Gastroesophageal sphincter (tissue), 4 donors: ENCODE data around the gene AKAP9. TPM values are rescaled to one million over a fixed set of nuclear protein-coding genes. Genes with fewer than 3 reads are reported as not detected.
"Not testable (repeated sequence)": the region's sequence is repeated elsewhere in the genome, so short reads cannot be mapped to it uniquely, and the experiment has no call there.

Experiments
- ATAC-seq: fragments of 150-250 bp; one replicate; pipeline ENCODE4 v1.9.1; 2016; ENCODE audit warnings: mild to moderate bottlenecking, moderate library complexity
- H3K27ac ChIP-seq, 4 donors: fragments of 200-600 bp; sonication (generic) in 3 of 4; 1 replicate in 3 of 4; 2 replicates in 1 of 4; pipeline ENCODE4 v1.5.1; 2016 to 2019
- H3K27me3 ChIP-seq: fragments of 200-600 bp; sonication (generic); one replicate; pipeline ENCODE4 v1.5.1; 2019
- H3K36me3 ChIP-seq, 2 donors: fragments of 200-600 bp; sonication (generic); one replicate each; pipeline ENCODE4 v1.5.1; 2019; ENCODE audit warnings: control low read depth in 1 of 2
- H3K4me1 ChIP-seq, 3 donors: fragments of 200-600 bp; sonication (generic); 1 replicate in 2 of 3; 2 replicates in 1 of 3; pipeline ENCODE4 v1.5.1; 2016 to 2019; ENCODE audit warnings: control low read depth in 2 of 3
- H3K4me3 ChIP-seq, 2 donors: fragments of 200-600 bp; sonication (generic); one replicate each; pipeline ENCODE4 v1.5.1; 2019; ENCODE audit warnings: mild to moderate bottlenecking in 1 of 2, moderate library complexity in 1 of 2
- H3K9me3 ChIP-seq, 3 donors: fragments of 200-600 bp; sonication (generic); one replicate each; pipeline ENCODE4 v1.5.1; 2017 to 2019; ENCODE audit warnings: control low read depth in 2 of 3
- EP300 ChIP-seq: sonication (generic); formaldehyde crosslinking; IDR thresholded peaks from one replicate; pipeline ENCODE4 v1.6.1; 2017; ENCODE audit warnings: antibody characterized with exemption, mild to moderate bottlenecking
- POLR2A ChIP-seq, 2 donors: fragments of 450-650 bp; IDR thresholded peaks; one replicate each; pipeline ENCODE4 v1.6.1; 2017; ENCODE audit warnings: antibody characterized with exemption in 2 of 2, mild to moderate bottlenecking in 2 of 2, moderate library complexity in 1 of 2
- POLR2AphosphoS5 ChIP-seq: sonication (generic); formaldehyde crosslinking; IDR thresholded peaks from one replicate; pipeline ENCODE4 v1.6.1; 2017; ENCODE audit warnings: antibody characterized with exemption
- WGBS, 2 donors: methylation state at CpG; one replicate each; pipeline ENCODE4 v1.1.5; 2018; ENCODE audit warnings: low coverage in 1 of 2; 5-methylcytosine and 5-hydroxymethylcytosine counted together
- total RNA-seq, 4 donors: library from RNA; depleted of rRNA; stranded (reverse); fragments of >200 nt; gene quantifications; one replicate each; pipeline ENCODE4 v1.1.0, GENCODE V29; 2016
- TF ChIP-seq, protein P1 (sequence below), 4 experiments: fragments of 200-600 bp in 2 of 4; fragments of 450-650 bp in 2 of 4; sonication (generic) in 1 of 4; IDR thresholded peaks; one replicate each; pipeline ENCODE4 v1.5.1; 2017 to 2019; ENCODE audit warnings: antibody characterized with exemption in 4 of 4, mild to moderate bottlenecking in 2 of 4, moderate library complexity in 2 of 4

AKAP9 gene
- total RNA-seq, 4 donors from 2014 or later = 38.5 to 99.0 (median 50.8) TPM

DNA sequence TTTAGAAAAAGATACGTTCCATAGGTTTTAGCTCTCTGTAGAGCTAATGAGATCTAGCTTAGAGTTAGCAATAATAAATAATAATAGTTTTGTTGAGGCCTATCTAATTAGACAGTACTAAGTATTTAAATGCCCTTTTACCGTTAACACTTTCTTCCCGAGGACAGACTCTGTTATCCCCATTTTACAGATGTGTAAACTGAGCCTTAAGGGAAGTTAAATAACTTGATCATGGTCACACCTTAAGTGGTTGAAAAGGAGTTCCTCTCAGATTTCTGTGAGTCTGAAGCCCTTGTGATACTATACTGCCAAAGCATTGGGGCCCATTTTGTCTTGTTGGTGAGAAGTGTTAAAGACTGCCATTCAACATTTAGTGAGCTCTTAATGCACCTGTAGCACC, 132.0 kb downstream of the AKAP9 start:
- Histone ChIP-seq H3K4me1 (no peaks in the 10 kb centered on the region), H3K4me3 (no peak overlapping the region), H3K27me3 (no peaks in the 10 kb centered on the region), H3K27ac (no peak overlapping the region), H3K36me3 (peaks cover 0 to 64% of the 10 kb centered on the region in 2 donors), H3K9me3 (no peaks in the 10 kb centered on the region)
- 100% methylated on average over 1 to 3 of the region's 3 CpGs for WGBS, 2 donors
- TF ChIP-seq, protein P1, sequence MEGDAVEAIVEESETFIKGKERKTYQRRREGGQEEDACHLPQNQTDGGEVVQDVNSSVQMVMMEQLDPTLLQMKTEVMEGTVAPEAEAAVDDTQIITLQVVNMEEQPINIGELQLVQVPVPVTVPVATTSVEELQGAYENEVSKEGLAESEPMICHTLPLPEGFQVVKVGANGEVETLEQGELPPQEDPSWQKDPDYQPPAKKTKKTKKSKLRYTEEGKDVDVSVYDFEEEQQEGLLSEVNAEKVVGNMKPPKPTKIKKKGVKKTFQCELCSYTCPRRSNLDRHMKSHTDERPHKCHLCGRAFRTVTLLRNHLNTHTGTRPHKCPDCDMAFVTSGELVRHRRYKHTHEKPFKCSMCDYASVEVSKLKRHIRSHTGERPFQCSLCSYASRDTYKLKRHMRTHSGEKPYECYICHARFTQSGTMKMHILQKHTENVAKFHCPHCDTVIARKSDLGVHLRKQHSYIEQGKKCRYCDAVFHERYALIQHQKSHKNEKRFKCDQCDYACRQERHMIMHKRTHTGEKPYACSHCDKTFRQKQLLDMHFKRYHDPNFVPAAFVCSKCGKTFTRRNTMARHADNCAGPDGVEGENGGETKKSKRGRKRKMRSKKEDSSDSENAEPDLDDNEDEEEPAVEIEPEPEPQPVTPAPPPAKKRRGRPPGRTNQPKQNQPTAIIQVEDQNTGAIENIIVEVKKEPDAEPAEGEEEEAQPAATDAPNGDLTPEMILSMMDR (IDR thresholded peaks at IDR 0.05) = no peak
- TF ChIP-seq POLR2A (IDR thresholded peaks at IDR 0.05) (no peak), EP300 (no peak), POLR2AphosphoS5 (no peak)
- ATAC-seq = no peak

- ATAC-seq = no peak
- Histone ChIP-seq H3K27ac (no peak overlapping the region), H3K4me3 (no peak overlapping the region), H3K36me3 (peaks cover 0 to 74% of the 10 kb centered on the region in 2 donors), H3K27me3 (no peaks in the 10 kb centered on the region), H3K4me1 (peaks cover 0 to 5% (median 0%) of the 10 kb centered on the region in 3 donors), H3K9me3 (no peaks in the 10 kb centered on the region)
- WGBS, 2 donors = 75 to 88% methylated on average over 4 of the region's 4 CpGs
- TF ChIP-seq POLR2A (IDR thresholded peaks at IDR 0.05) (no peak), POLR2AphosphoS5 (no peak), EP300 (no peak)
- TF ChIP-seq, protein P1 (IDR thresholded peaks at IDR 0.05) = no peak
Measured at GRCh38 chr7:92075455-92076158, 134.9 kb downstream of the AKAP9 start.

DNA sequence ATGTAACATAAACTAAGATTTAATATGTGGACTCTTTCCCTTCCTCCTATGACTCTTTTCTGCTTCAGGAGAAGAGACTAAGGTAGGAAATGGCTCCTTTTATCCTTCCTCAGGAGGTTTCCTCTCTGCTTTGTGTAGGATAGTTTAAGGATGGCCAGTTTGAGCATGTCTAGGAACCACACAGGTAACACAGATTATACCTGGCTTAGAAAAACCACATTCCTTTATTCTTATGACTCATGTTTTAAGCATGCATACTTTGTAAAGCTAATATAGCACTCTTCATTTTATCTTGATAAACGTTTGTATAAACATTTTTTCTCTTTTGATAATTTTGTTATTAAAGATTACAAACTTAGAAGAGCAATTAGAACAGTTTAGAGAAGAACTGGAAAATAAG, 135.8 kb downstream of the AKAP9 start:
- ATAC-seq = no peak
- no peak overlapping the region for H3K27ac ChIP-seq
- H3K4me1 ChIP-seq = peaks cover 0 to 5% (median 0%) of the 10 kb centered on the region in 3 donors
- H3K27me3 ChIP-seq = no peaks in the 10 kb centered on the region
- WGBS, 2 donors = 29 to 50% methylated on average over 1 of the region's 1 CpG
- H3K36me3 ChIP-seq = peaks cover 0 to 76% of the 10 kb centered on the region in 2 donors
- no peak for TF ChIP-seq POLR2A (IDR thresholded peaks at IDR 0.05)
- no peak for TF ChIP-seq EP300
- TF ChIP-seq, protein P1 (IDR thresholded peaks at IDR 0.05) = no peak
- TF ChIP-seq POLR2AphosphoS5 = no peak
- no peak overlapping the region for H3K4me3 ChIP-seq
- no peaks in the 10 kb centered on the region for H3K9me3 ChIP-seq

GRCh38 chr7:92083922-92084321, 143.3 kb downstream of the AKAP9 start:
- peaks cover 17 to 97% of the 10 kb centered on the region in 2 donors for H3K36me3 ChIP-seq
- H3K4me1 ChIP-seq = not testable (repeated sequence)
- WGBS, 2 donors = 98 to 99% methylated on average over 4 to 6 of the region's 6 CpGs

DNA sequence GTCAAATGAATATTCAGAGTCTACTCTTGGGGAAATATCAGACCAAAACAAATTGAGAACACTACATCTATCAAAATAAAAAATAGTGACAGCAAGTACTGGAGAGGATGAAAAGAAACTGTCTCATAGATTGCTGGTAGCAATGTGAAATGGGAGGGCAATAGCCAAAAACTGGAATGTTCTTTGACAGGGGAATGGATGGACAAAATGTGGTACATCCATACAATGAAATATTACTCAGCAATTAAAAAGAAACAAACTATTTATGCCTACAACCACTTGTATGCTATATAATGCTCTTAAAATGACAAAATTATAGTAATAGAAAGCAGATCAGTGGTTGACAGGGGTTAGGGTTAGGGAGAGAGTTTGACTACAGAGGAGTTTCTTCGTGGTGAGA, 147.6 kb downstream of the AKAP9 start:
- no peak for ATAC-seq
- H3K4me3 ChIP-seq = no peak overlapping the region
- no peak overlapping the region for H3K27ac ChIP-seq
- peaks cover 14 to 96% of the 10 kb centered on the region in 2 donors for H3K36me3 ChIP-seq
- 100% methylated on average over 1 of the region's 1 CpG for WGBS, 2 donors
- no peaks in the 10 kb centered on the region for H3K9me3 ChIP-seq
- TF ChIP-seq POLR2A (IDR thresholded peaks at IDR 0.05) (no peak), EP300 (no peak), POLR2AphosphoS5 (no peak)
- TF ChIP-seq, protein P1 (IDR thresholded peaks at IDR 0.05) = no peak
- no peaks in the 10 kb centered on the region for H3K27me3 ChIP-seq
- H3K4me1 ChIP-seq = no peaks in the 10 kb centered on the region

More at GRCh38 chr7:92083922-92084321, 143.3 kb downstream of the AKAP9 start:
- H3K9me3 ChIP-seq, H3K27ac ChIP-seq, H3K4me3 ChIP-seq, ATAC-seq, H3K27me3 ChIP-seq: not testable (repeated sequence)
